Stimulated activated CD8-positive, alpha-beta memory T cell treated with anti-CD3 and anti-CD28 coated beads, Interleukin-7, amount 100 ng/mL, for 1 hour (primary cell): ENCODE data around the gene BPIFB4.
"Not testable (repeated sequence)": the region's sequence is repeated elsewhere in the genome, so short reads cannot be mapped to it uniquely, and the experiment has no call there.

Source experiments
- DNase-seq, 2 donors: peaks; one replicate each; pipeline ENCODE4 v3.0.0-alpha.2; 2020; ENCODE audit warnings: low read depth in 2 of 2

BPIFB4 gene

GRCh38 chr20:33079259-33079658, at the start of gene BPIFB4:
Gene BPIFB4 (plus strand): TSS chr20:33079643. CDS start chr20:33081527, 1,884 bp downstream.
- DNase-seq = no peak

- no peak for DNase-seq
Observed at GRCh38 chr20:33030076-33030475, 49.4 kb upstream of the BPIFB4 start.

DNA sequence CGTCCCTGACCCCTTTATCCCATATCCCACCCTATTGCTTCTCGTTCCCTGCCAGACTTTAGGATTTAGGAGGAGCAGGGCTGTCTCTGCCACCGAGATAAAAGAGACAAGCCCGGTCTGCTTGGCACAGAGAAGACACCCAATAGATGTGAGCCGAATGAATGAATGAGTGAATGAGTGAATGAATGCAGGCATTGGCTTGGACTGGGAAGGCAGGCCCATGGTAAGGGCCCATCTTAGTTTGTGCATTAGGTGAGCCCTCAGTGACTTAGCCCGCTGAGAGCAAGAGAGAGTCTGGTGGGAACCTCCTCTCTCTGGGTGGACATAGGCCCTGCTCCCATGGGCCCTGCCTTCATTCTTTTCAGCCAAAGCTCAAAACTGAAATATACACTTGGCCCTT, 48.9 kb upstream of the BPIFB4 start:
- no peak for DNase-seq

GRCh38 chr20:33031531-33031930, 47.9 kb upstream of the BPIFB4 start, which contains the start of gene BPIFB6:
Gene BPIFB6 (plus strand): TSS chr20:33031648. CDS start chr20:33031648, 0 bp downstream.
- no peak for DNase-seq

DNA sequence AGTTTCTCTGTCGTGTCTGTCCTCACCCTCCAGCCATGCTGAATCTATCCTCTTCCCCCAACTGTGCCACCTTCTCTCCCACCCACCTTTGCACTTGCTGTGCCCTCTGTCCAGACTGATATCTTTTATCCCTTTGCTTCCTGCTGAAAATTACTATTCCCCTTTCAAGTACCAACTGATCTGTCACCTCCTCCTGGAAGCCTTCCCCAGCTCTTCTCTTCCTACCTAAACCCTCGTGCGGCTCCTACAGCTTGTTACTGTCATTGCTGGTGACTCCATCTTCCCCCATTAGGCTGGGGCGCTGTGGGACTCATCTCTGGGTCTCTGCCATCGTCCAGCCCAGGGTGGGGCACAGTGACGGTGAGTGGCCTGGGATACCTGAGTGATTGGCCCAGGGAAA, 46.9 kb upstream of the BPIFB4 start:
- no peak for DNase-seq

- no peak for DNase-seq
Observed at GRCh38 chr20:33033381-33033780, 46.1 kb upstream of the BPIFB4 start.

- DNase-seq = no peak
Observed at GRCh38 chr20:33034115-33034514, 45.3 kb upstream of the BPIFB4 start.

DNA sequence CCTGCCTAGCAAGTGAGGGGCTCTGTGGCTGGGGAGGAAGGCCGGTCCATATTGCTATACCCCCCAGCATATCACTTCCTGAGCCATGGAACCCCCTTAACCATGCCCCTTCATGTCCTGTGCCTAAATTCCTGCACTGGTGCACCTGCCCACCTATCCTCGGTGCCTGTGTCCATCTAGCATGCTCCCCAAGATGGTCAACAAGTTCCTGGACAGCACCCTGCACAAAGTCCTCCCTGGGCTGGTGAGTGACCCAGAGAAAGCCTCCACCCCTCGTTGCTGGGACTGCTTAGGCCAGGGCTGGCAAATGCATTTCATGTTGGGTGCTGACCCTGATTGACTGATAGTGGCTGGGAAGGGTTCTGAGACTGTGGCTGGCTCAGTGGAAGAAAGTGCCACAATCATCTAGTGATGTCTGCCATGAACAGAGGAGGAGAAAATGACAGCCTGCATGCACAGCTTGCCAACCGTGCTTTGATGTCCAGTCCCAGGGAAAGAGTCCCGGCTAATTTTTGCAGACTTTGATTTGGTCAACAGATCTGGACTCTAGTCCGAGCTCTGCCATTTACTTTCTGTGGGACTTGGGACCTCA, 44.4 kb upstream of the BPIFB4 start:
- DNase-seq = no peak

DNA sequence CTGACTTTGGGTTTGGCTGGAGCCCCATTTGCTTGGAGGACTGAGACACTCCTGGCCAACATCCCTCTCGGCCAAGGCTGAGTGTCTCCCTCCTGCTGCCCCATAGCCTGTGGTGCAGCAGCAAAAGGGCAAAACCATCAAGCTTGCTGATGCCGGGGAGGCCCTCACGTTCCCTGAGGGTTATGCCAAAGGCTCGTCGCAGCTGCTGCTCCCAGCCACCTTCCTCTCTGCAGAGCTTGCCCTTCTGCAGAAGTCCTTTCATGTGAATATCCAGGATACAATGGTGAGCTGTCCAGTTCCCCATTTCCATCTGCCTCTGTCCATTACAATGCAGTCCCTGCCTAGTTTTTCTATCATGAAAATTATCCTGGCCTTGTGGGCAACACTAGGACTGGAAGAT, 42.0 kb upstream of the BPIFB4 start:
- no peak for DNase-seq

- DNase-seq = no peak
Observed at GRCh38 chr20:33038243-33038642, 41.2 kb upstream of the BPIFB4 start.

DNA sequence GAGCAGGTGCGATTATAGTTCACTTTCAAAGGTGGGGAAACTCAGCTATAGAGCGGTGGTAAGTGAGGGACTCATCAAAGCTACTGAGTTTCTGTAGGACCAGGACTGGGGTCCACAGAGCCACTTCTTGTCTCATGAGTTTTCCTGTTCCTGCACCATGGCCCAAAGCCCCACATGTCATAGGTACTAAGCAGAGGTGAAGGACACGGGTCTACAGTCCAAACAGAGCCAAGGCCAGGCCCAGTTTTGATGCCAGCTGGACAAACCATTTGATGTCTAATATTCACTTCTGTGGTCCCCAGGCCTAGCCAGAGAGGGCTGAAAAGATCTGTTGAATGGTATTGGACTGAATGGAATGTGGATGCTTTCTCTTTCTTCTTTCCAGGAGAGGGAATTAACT, 37.0 kb upstream of the BPIFB4 start:
- no peak for DNase-seq

GRCh38 chr20:33042983-33043730, 36.3 kb upstream of the BPIFB4 start:
- DNase-seq = no peak

GRCh38 chr20:33043731-33044181, 35.7 kb upstream of the BPIFB4 start:
- no peak for DNase-seq

- DNase-seq = not testable (repeated sequence)
Observed at GRCh38 chr20:33045129-33045721, 34.2 kb upstream of the BPIFB4 start.

GRCh38 chr20:33046412-33046811, 33.0 kb upstream of the BPIFB4 start:
- no peak for DNase-seq

DNA sequence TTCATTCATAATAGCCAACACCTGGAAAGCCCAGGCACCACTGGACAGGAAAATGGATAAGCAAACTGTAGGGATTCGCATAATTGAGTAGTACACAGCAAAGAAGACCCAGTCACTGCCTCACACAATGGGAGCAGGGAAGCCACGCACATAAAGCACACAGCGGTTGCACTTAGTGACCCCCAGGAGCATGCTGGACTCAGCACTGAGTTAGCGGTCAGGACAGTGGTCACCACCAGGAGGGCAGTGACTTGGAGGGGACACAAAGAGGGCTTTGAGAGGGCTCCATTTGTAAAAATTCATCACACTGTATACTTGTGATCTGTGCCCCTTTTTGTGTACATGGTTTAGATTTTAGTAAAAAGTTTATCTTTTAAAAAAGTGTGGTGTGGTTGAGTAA, 28.1 kb upstream of the BPIFB4 start:
- DNase-seq = no peak

DNA sequence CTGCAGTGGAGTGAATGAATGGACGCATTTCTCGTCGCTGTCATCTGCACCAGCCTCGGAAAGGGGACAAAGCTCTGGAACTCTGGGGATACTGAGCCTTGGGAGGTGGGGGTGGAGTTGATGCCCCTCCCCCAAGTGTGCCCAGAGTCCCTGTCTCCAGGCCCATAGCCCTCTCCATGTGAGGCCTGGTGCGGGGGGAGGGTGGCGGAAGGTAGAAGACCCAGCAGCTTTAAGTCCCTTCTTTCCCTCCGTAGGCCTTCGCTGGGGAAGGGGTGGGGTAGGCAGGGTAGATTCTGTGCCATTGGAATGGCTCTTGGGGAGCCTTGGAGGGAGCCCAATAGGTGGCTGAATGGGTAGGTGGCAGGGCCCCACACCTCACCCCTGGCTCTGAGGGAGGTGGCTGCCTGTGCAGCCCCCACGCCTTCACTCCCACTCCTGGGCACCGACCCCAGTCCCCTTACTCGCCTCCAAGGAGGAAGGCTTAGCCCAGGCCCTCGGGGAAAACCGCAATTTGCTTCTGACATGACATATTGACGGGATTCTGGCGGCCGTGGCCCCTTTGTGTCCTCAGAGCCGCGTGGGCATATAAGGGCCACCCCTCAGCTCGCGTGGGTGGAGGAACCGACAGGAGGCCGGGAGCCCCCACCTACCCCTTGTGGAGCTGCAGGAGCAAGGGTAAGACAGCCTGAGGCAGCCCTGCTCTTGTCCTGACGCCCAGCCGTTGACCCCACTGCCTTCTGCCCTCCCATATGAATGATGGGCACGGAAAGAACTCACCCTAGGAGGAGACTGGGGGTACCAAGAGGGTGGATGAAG, 25.9 kb upstream of the BPIFB4 start, which contains the start of gene BPIFB3:
Gene BPIFB3 (plus strand): TSS at position 613 of the 816 bp plus-strand sequence. CDS start 1,533 bp downstream, outside the sequence.
- no peak for DNase-seq

GRCh38 chr20:33054381-33054780, 25.1 kb upstream of the BPIFB4 start:
- DNase-seq = no peak

- DNase-seq = no peak
Observed at GRCh38 chr20:33054791-33055190, 24.7 kb upstream of the BPIFB4 start.

- DNase-seq = no peak
Observed at GRCh38 chr20:33059136-33059535, 20.3 kb upstream of the BPIFB4 start.

DNA sequence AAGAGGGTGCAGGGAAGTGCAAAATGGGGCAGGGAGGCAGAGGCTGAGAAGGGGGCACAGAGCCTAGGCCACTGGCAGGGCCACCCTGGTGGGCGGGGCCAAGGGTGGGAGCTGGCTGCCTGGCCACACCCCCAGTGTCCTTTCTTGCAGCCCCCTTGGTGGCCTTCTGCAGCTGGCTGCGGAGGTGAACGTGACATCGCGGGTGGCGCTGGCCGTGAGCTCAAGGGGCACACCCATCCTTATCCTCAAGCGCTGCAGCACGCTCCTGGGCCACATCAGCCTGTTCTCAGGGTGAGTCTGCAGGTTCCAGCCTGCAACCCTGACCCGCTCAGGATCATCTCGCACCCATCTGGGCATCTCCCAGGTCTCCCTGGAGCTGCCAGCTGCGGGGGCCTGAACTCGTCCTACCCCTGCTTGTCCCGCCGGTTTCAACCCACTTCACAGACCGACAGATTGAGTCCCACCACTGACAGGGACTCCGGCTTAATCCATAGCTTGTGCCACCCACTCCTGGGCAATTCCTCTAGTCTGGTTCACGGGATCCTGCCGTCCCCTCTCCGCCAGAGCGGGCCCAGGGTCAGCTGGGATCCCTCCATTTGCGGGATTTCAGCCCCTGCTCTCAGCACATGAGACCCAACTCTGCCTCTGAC, 19.6 kb upstream of the BPIFB4 start:
- DNase-seq = no peak

DNA sequence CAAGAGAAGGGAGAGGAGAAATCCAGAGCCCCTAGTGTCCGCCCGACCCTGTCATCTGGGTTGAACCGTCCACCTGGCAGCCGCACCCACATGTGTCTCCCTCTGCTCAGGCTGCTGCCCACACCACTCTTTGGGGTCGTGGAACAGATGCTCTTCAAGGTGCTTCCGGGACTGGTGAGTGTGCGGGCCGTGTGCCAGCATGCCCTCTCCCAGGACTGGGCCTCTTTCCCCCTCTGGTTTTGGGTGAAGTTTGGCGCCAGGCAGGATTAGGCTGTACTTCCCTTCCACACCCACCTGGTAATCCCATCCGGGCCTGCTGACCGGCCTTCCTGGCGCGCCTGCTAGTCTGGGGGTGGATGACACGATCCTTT, 17.8 kb upstream of the BPIFB4 start:
- DNase-seq = no peak
